GM19023 (cell line): ENCODE measurements around the gene PDHX.
A peak's percentile ranks its signal among the peaks of the same experiment; 100 is the strongest.
"Not testable (repeated sequence)": the region's sequence is repeated elsewhere in the genome, so short reads cannot be mapped to it uniquely, and the experiment has no call there.

Source experiments
- ATAC-seq: cut with Tn5 transposase; IDR thresholded peaks from one replicate; pipeline ENCODE4 v1.9.1; 2021; ENCODE audit warnings: mild to moderate bottlenecking, moderate library complexity; ENCODE audit not compliant: unreplicated experiment

PDHX gene

DNA sequence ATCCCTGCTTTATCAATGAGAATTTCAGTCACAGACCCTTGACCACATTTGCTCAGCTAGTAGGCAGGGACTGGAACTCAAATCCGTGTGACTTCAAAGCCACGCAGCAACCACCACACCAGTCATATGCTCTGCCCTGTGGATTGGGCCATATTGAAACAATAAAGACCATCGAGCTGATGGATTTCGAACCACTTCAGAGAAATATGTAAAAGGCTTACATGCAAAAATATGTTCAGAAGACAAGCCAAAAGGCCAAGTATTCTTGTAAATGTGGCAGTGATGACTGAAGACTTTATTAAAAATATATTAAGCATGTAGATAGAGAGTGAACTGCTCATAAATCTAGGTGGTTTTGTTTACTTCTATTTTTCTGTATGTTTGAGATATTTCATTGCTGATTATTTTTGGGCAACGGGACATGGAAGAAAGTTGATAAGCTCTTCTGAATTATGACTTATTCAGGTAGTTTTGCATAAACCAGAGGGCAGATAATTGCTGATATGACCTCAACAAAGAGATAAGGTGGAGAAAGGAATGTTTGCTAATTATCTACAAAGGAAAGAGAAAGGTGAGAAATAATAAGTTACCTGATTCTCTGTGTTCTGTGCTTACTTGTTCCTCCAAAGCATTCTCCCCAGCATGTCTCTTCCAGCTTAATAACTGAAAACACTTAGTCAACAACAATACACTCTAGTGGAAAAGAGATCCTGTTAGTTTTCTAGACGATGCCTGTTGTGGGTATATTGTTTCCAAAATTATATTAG, 99.4 kb downstream of the PDHX start:
- ATAC-seq = no peak

DNA sequence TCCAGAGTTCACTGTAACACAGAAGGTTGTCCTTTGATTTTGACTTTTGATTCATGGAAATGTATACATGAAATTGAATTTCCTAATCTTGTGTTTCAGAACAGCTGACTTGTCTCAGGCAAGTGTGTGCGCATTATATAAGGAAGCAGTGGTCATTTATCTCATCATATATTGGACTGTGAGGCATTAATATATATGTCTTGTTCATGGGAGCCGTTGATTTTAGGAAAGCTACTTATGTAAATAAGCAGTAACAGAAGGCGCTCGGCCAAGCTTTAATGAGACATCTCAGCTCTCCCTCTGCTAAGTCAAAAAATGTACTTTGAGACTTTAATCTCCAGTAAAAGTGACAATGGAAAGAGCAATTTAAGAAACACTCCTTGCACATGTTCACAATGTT, 100.5 kb downstream of the PDHX start:
- no peak for ATAC-seq

DNA sequence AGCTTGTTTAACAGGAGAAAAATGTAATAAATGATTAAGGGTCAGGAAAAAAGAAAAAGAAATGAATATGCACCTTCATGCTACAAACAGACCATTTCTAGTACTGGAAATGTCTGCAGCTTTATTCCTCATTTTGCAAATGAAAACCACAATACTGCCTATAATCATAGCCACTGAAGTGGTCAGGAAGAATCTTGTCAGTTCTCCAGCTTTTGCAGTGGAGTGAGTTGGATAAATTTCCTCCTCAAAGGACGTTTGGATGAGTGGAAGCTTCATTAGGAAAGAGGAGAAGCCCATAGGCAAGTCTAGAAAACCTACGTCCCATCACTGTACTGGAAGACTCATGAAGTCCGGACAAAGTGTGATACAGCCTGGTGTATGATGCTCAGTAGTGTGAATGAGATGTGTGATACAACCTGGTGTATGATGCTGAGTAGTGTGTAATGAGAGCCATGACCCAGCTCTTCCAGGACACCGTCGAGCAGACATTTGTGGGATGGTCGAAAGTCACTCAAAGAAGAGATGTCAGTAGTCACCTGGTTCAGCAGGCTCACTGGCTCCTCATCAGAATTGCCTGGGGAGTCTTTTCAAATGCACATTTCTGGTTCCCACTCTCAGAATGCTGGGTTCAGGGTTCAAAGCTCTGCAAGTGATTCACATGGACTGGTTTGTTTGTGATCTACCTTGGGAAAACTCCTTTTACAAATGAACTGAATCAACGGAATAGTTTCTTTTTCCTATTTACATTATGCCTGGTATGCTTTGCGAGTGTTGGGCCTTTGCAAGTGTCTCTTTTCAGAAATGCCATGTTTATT, 101.3 kb downstream of the PDHX start:
- no peak for ATAC-seq

DNA sequence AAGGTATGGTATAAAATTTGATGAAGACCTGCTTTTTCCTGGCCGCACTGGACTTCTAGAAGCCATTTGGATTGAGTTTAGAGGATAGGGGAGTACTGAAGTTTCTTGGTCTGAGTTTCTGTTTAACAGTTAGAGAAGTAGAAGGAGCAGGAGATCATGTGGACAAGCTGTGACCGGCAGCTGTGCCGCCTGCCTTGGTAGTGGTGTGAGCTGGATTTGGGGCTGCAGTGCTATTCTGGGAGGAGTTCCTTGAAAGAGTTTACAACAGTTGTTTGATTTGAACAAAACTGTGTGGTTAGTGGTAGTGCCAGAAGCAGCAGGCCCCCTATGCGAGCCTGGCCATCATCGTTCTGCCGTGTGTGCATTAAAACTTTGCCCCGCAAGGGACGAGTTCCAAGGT, 105.2 kb downstream of the PDHX start:
- no peak for ATAC-seq

DNA sequence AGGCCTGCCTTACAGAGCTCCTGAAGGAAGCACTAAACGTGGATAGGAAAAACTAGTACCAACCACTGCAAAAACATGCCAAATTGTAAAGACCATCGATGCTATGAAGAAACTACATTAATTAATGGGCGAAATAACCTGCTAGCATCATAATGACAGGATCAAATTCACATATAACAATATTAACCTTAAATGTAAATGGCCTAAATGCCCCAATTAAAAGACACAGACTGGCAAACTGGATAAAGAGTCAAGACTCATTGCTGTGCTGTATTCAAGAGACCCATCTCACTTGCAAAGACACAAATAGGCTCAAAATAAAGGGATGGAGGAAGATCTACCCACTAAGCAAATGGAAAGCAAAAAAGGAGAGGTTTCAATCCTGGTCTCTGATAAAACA, 107.5 kb downstream of the PDHX start:
- ATAC-seq = not testable (repeated sequence)

DNA sequence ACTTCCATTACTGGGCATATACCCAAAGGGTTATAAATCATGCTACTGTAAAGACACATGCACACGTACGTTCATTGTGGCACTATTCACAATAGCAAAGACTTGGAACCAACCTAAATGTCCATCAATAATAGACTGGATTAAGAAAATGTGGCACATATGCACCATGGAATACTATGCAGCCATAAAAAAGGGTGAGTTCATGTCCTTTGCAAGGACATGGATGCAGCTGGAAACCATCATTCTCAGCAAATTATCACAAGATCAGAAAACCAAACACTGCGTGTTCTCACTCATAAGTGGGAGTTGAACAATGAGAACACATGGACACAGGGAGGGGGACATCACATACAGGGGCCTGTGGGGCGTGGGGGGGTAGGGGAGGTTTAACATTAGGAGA, 111.6 kb downstream of the PDHX start:
- ATAC-seq = not testable (repeated sequence)

DNA sequence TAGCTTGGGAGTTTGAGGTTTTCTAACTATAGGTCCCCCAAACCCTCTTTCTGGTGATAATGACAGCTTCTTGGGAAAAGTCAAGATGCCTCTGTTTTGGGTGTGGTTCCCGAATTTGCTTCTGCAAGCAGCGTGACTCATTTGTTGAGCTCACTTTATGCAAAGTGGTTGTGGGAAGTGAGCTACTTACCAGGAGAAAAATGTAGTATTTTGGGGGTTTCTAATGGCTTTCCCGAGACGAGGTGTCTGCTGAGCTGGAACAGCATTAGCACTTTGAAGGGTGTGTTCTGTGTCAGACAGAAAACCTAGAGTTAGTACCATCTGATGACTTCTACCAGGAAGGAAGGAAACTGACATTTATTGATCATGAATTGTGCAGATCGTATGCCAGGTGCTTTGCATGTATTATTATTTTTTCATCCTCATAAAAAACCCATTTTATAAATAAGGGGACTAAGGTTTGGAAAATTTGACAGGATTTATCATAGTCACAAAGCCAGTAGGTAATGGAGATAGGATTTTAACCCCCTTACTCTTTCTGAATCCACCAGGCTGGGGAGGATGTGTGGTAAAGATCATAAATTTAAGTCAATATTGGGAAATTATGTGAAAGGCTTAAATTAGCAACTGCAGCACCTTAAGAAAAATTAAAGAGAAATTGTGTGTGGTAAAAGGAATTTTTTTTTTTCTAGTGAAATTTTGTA, 113.7 kb downstream of the PDHX start:
- peak; percentile 75 for ATAC-seq

DNA sequence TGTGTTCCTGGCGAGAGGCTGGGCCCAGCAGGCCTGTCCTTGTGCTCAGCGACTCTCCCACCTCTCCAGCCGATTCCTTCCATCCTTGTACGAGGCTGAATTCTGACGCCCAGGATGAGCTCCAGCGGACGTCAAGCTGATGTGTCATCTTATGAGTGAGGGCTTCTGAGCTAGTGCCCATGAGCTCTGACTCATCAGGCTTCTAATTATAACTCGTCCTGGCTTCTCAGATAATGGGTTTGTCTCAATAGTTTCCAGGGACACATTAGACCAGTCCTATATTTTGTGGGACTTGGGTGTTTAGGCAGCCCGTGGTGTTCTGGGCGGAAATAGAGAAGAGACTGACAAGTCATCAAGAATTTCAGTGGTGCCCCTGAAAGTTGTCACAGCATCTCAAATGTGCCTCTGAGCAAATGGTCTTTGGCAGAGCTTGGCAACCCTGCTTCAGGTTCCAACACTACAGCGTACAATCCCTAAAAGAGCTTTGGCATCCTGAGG, 114.3 kb downstream of the PDHX start:
- no peak for ATAC-seq

DNA sequence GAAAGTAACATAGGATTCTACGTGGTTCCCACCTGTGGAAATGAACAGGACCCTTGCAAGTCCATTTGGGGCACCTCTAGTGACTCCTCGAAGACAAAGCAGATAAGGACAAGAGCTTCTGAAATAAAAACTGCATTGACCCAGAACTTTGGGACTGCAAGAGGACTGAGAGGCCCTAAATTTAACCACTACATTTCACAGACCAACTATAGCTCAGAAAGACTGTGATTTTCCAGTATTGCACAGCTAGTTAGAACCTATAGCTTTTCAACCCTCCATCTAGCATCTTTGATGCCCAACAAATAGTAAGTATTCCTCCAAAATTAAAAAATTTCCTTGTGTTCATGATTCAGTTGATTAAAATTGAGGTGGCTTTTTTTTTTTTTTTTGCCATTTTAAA, 114.9 kb downstream of the PDHX start:
- no peak for ATAC-seq

DNA sequence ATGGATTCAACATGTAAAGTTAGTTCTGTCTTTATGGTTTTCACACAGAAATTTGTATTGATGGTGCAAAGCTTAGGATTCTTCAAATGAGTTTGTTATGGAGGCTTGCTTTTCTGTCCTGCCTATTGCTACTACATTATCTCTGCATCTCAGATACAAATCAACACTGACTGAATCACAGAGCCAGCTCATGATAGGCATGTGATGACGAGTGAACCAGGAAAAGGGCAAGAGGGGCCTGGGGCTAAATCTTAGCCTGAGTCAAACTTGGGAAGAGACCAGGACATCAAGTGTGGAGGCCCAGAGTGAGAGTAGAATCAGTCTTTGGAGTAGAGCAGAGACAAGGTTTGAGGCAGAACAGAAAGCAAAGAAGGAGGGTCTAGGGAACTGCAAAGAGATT, 115.4 kb downstream of the PDHX start:
- no peak for ATAC-seq

DNA sequence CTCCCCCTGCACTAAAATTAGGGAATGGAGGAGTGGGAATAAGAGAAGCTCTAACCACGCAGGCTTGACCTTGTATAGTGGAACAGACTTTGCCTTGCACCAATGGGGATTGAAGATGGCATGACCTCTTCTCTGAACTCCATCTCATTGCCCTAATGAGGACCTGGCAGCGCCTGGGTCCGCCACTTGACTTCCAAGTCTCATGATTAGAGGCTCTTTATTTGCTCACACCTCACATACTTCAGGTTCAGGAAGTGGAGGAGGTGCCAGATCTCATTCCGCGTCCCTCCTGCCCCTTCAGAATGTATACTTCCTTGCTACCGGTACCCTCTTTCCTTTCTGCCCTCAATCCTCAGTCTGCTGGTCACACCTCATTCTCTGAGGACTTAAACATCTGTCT, 116.6 kb downstream of the PDHX start:
- no peak for ATAC-seq

DNA sequence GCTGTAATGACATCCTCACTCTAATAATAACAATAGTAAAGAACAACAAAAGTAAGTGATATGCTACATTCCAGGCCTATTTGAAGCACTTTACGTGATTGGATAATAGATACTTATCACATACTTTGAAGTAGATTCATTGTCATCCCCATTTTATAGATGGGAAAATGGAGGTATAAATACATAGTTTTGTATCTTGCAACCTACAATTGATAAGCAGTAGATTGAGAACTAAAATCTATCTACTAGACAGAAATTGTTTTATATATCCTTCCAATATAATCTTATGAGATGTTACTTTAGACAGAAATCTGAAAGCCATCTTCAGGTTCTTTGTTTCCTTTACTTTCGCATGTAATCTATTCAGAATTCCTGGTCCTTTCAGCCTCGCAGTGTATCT, 118.0 kb downstream of the PDHX start:
- no peak for ATAC-seq

DNA sequence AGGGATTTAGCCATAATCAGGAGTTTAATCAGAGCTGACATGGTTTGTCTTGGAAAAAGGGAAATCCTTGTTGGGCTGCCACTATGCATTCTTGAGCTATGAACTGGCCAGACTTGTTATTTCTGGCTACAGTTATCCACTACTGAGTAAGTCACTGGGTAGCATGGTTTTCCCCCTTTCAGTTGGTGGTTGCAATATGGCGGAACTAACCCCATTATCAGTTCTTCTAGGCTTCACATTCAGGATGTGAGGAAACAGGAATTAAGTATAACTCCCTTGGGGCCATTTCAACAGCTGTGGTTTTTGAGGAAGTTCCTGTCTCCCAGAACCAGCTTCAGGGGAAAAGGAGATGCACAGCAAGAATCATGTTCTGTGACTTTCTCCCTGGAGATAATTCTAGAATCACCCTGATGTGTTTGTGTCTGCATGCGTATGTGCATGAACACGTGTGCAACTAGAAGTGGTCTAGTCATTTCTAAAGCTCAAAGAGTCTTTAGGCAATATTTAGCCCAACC, 119.5 kb downstream of the PDHX start:
- ATAC-seq = peak; percentile 35

DNA sequence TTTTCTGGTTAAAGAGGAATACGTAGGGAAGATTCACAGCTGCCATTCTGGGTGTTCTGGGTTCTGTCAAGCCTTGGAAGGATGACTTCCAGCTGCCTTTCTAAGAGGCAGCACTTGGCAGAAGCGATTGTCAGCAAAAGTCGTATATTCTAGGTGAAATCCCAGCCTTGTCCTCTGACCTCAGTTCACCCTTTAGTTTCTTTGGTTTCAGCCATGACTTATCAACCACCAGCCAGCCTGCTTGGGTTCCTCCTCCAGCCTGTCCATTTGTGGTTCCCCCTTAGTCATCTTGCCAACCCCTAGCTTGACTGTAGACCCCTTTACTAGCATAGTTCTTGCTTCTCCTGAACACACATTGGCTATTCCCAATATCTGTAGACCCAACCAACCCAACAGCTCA, 120.2 kb downstream of the PDHX start:
- ATAC-seq = no peak

DNA sequence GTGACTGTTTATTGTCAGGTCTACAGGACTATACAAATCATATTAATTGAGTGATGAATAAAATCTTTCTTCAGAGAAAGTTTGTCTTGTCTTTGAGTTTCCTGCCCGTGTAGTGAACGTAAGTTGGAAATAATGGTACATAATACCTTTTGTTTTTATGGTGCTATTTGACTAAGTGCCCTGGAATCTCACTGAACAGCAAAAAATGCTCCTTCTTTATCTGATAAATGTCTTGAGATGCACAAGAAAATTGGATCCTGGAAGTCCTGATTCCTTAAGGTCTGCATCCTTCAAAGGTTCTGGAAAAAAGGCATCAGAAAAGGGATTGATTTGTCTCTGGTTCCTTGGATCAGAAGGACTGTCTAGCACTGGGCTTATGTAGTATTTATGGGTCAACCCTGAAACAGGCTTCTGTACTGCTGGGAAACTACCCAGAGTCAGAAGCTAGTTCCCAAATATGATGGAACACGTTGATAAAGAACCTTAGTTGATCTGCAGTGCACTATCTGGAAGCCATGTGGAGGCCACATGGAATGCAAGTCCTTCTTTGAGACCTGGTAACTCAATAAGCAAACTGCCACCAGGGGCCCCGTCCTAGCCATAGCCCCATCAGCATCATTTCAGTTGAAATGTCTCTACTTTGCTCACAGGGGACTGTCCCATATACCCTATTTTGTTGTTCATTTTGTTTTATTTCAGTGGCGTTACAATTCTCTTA, 122.0 kb downstream of the PDHX start:
- no peak for ATAC-seq

DNA sequence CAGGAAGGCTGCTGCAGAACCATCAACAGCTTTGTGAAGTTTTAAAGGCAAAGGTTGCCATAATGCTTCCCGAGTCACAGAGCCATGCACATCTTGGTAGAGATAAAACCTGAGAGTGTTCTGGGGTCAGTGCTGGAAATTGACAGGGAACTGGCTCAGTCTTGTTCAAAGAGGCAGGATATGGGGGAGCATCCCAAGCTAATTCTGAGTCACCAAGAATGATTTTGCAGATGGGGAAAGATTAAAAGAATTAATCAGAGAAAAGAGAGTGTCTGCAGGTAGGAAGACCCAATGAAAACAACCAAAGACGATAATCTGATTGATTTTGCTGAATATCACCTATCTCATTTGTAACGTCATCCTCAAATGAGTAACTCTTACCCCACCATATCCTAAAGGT, 122.7 kb downstream of the PDHX start:
- ATAC-seq = no peak

DNA sequence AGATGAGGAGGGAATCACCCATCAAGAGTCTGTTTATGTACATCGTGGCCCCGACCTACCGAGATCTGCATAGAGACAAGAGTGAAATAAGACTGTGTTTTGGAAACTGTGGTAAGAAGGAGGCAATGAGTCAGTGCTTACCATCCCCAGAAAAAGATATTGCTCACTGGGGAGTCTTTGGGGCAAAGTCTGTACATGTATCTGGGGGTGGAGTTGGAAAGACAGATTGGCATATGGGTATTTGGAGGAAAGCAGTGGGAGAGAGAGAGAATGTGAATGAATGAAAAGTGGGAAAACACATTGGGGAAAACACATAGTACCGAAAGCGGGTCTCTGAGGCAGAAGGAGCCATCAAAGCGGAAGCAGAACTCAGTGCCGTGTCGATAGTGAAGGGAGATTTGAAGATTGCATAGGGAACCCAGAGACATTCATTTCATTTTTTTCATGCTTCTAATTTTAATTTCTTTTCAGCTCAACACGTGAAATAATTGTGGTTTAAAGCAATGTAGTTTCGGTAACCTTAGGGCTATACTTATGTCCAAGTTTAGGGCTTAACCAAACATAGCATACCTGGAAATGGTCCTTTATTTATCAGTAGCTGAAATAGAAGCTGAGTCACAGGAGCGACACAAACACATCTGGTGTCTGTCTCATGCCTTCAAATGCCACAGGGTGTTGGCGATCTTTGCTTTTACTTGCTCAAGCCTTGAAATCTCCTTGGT, 124.0 kb downstream of the PDHX start:
- peak; percentile 68 for ATAC-seq

DNA sequence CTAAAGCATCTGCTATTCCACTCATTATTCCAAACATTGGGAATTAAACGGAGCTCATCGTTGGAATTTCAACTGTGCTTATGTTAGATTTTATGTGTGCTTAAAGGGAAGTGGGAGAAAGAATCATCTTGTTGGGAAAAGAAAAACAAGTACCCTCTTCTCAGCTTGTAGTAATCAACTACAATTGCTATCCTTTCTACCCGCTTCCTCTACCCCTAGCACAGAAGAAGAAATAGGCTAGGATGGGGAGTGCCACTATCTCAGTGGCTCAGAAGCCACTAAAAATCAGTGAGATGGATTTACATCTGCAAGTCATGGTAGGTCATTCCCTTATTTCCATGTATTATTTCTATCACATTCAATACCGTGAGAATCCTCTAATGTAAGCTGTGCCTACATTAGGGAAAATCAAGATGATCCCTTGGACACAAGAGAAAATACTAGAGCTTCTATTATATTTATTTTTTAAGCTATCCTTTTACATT, 124.7 kb downstream of the PDHX start:
- ATAC-seq = no peak

DNA sequence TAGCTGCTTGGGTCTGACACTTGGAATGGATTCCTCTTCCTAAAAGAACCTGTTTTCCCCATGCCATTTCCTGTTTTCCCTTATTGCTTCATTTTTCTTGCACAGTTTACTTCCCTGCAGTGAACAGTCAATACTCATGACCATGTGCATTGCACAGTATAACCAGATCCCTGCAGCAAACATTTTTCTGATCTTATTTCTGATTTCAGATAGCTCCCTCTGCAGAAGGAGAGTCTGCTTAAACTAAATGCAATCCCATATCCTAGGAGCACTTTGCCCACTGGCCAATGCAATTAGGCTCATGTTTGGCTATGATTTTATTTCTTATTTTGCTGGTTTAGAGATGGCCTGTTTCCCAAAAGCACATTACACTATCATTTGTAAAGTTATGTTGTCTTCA, 125.8 kb downstream of the PDHX start:
- ATAC-seq = no peak

DNA sequence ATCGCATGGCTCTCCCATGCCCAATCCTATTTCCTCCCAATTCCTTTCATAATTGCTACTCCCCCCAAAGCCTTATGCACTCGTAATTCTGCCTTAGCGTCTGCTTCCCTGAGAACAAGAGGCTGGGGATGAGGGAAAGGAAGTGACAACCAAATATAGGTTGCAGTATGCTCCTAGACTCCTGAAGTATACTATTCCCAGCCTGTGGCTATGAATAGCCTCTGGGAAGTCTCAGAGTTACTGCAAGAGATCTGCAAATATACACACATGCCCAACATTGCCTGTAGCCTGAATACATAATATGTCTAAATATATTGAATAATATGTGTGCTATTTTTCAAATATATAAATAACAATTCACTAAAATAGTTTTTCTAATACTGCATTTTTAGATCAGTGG, 126.5 kb downstream of the PDHX start:
- no peak for ATAC-seq
